Astrocyte of the cerebellum (primary cell): ENCODE results near the gene TBR1.
A peak's percentile ranks its signal among the peaks of the same experiment; 100 is the strongest.

Experiments used
- DNase-seq: peaks from one replicate; pipeline ENCODE4 v3.0.0-alpha.2; 2011; ENCODE audit warnings: low read depth
- H3K4me3 ChIP-seq: 2 replicates; pipeline ENCODE4 v1.5.1; 2011; ENCODE audit warnings: mild to moderate bottlenecking, low read depth, low read length, moderate library complexity
- in situ Hi-C: cut with HindIII; loops from 2 replicates; pipeline ENCODE4 v1.10.0; 2017; ENCODE audit warnings: low sequenced_read_pairs
- TF ChIP-seq, protein P1 (sequence below): IDR thresholded peaks from 2 replicates; pipeline ENCODE4 v1.5.1; 2012; ENCODE audit warnings: low read length, low read depth, moderate library complexity, mild to moderate bottlenecking; ENCODE audit errors: missing control alignments

The TBR1 gene

DNA sequence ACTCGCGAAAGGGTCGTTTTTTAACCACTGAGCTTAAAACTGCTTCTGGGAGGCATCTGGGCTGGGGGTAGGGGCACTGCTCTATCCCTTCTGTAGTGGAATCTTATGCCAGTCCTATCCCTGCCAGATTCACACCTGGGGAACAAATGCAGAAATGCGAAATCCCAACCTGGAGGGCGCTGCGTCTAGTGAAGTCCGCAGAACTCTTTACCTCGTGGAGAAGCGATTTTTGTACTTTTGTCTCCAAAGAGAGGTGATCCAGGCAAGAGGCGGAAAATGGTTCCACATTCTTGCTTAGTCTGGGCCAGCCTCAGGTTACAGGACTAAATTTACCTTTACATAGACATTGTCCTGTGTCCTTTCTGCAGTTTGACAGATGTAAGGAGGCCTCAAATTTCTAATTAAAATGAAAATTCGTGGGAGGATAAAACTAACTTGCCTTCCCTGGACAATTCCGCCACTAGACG is 10.4 kb downstream of the TBR1 start:
- in situ Hi-C loops: no loop called here
- peak overlapping the region; percentile 30 for H3K4me3 ChIP-seq
- TF ChIP-seq, protein P1, sequence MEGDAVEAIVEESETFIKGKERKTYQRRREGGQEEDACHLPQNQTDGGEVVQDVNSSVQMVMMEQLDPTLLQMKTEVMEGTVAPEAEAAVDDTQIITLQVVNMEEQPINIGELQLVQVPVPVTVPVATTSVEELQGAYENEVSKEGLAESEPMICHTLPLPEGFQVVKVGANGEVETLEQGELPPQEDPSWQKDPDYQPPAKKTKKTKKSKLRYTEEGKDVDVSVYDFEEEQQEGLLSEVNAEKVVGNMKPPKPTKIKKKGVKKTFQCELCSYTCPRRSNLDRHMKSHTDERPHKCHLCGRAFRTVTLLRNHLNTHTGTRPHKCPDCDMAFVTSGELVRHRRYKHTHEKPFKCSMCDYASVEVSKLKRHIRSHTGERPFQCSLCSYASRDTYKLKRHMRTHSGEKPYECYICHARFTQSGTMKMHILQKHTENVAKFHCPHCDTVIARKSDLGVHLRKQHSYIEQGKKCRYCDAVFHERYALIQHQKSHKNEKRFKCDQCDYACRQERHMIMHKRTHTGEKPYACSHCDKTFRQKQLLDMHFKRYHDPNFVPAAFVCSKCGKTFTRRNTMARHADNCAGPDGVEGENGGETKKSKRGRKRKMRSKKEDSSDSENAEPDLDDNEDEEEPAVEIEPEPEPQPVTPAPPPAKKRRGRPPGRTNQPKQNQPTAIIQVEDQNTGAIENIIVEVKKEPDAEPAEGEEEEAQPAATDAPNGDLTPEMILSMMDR: peak; percentile 93
- peak; percentile 37 for DNase-seq

DNA sequence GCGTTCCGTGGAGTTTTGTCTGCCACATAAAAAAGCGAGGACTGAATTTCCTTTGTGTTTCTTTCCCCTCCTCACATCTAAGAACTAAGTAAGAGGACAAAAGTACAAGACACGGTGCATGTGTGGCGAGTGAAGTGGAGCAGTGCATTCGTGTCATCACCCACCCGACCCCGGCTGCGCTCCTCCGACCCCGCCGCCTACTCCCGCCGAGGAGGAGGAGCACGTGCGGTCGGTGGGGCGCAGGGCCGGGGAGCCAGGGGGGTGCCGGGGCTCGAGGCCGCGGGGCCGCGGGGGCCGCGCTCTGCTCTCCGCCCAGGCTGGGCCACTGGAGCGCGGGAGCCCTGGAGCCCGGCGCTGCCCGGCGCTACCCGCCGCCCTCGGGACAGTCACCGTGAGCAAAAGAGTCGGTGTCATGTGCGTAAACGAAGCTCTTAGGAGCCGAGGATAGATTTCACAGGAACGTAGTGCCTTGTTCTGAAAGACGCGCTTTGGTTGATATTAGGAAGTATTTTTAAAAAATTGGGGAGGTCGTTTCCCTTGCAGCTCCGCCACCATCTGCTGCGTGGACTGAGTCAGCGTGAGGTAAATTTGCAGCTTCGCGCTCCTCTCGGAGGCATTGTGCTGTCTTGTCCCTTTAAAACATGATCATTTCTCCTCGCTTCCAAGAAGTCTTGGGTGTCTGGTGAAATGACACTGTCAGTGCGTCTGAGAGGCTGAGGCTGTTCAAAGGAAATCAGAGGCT is 11.0 kb downstream of the TBR1 start:
- H3K4me3 ChIP-seq: peak overlapping the region; percentile 30
- TF ChIP-seq, protein P1: no peak
- no peak for DNase-seq
- in situ Hi-C loops: no loop called here

DNA sequence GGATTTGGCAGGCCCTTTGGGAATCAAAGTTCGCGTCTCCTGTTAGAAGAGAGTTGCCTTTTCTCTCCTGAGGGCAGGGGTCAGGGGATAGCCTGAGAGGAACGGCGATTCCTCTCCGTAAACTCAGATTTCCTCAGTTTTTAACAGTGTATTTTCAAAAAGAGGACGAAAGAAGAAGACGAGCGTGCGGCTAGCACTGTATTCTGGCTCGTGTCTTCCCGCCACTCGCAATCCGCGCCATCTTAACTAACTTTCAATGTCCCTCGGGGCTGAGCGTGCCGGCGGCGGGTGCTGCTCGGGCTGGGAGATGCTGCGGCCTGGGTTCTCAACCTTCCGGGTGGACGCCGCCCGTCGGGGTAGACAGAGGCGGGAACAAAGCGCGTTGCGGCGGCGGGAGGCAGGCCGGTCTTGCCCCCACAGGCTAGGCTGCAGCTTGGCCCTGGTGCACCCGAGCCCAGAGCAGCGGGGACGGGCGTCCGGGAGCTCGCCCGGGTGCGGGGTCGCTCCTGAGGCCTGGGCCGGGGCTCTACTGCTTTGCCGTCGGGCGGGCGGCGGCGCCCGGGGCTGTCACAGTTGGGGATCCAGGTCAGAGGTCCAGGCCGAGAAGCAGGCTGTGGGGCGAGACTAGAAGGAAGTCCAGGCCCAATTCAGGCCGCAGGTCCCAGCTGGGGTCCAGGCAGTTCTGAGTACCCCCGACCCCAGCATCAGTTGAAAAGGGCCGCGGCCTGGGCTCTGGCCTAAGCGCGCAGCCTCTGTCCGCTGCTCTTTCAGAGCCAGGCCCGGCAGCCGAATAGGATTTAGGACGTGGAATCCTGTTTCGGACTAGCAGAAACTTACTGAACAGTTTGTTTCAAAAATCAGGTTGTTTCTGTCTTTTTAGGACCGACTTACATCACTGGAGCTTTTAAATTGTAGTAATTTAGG is 11.8 kb downstream of the TBR1 start:
- DNase-seq: no peak
- TF ChIP-seq, protein P1: no peak
- in situ Hi-C loops: no loop called here
- H3K4me3 ChIP-seq: no peak overlapping the region

DNA sequence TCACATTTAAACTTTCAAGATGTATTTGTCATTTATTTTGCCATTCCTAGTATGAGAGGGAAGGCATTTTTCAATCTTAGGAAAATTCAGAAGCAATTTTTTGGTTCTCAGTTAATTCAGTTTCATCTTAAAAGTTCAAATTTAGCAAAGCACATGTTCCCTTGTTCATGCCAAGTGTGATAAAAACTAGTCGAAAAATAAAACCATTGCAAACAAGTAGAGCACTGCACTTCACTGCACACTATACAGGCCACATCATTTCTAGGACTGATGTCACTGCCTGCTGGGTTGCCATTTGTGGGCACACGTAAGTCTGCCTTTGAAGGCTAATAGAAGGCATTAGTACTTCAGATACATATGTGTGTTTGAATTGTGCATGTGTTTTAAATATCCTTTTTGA is 14.3 kb downstream of the TBR1 start:
- in situ Hi-C loops: no loop called here
- DNase-seq: no peak
- TF ChIP-seq, protein P1: no peak
- H3K4me3 ChIP-seq: no peak overlapping the region

DNA sequence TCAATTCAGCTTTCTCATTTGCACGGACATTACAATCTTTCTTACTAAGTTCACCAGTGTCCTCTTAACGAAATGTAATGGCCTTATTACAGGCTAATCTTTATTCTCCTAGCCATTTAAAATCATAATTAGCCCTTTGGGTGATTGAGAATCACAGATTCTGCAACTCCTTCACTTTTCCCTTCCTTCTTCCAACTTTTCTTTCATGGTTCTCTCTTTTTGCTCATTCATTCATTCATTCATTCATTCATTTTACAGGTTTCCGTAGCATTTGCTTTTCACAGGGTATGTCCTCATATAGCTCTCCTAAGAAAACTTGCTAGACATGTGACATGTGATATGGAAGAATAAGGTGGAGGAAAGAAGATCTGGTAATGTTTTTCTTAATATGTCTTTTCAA is 16.0 kb downstream of the TBR1 start:
- in situ Hi-C loops: no loop called here
- no peak for DNase-seq
- H3K4me3 ChIP-seq: no peak overlapping the region
- TF ChIP-seq, protein P1: no peak

DNA sequence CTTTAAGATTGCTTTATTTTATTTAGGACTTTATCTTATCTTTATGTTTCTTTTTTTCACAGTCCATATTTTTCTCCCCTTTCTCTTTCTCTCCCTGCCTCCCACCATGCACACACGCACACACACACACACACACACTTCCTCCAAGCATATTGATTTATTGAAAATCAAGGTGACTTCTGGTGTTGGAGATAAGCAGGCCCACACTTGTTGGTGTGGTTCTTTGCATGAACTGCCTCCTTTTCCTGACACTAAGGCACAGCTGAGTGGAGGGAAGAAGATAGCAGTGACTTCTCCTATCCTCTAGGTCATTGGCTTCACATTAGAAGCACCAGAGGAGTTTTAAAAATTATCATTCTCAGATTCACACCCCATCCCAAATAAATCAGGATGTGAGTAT is 18.0 kb downstream of the TBR1 start:
- DNase-seq: no peak
- no peak overlapping the region for H3K4me3 ChIP-seq
- TF ChIP-seq, protein P1: no peak
- in situ Hi-C loops: no loop called here
